Nephron (organoid): ENCODE data around the gene KIAA0753.
A peak's percentile ranks its signal among the peaks of the same experiment; 100 is the strongest.
"Not testable (repeated sequence)": the region's sequence is repeated elsewhere in the genome, so short reads cannot be mapped to it uniquely, and the experiment has no call there.

Experiments used
- H3K27ac Mint-ChIP-seq, 3 experiments: 2 replicates each; pipeline ENCODE4 v1.8.0; 2020; ENCODE audit warnings: mixed read lengths in 3 of 3, mild to moderate bottlenecking in 2 of 3, moderate library complexity in 1 of 3
- H3K27me3 Mint-ChIP-seq: 2 replicates; pipeline ENCODE4 v1.8.0; 2021; ENCODE audit warnings: low read depth, mild to moderate bottlenecking, moderate library complexity, mixed read lengths
- H3K36me3 Mint-ChIP-seq: 2 replicates; pipeline ENCODE4 v1.8.0; 2020; ENCODE audit warnings: low read depth, mixed read lengths
- H3K4me1 Mint-ChIP-seq: 2 replicates; pipeline ENCODE4 v1.8.0; 2020; ENCODE audit warnings: mixed read lengths
- H3K4me3 Mint-ChIP-seq, 3 experiments: 2 replicates each; pipeline ENCODE4 v1.8.0; 2020; ENCODE audit warnings: mild to moderate bottlenecking in 3 of 3, mixed read lengths in 3 of 3, moderate library complexity in 2 of 3
- H3K9me3 Mint-ChIP-seq: 2 replicates; pipeline ENCODE4 v1.8.0; 2020; ENCODE audit warnings: mixed read lengths
- CTCF ChIP-seq, 3 experiments: fragments of 200-600 bp; sonication (generic); IDR thresholded peaks; one replicate each; pipeline ENCODE4 v1.5.0; 2021; ENCODE audit warnings: antibody characterized with exemption in 3 of 3; ENCODE audit not compliant: unreplicated experiment in 3 of 3

The KIAA0753 gene

GRCh38 chr17:6667516-6667915 lies 27.0 kb upstream of the KIAA0753 start:
- no peaks in the 10 kb centered on the region for H3K4me1 Mint-ChIP-seq
- H3K27ac Mint-ChIP-seq: no peak overlapping the region
- no peak for TF ChIP-seq CTCF (IDR thresholded peaks at IDR 0.05; ENCODE audit: unreplicated experiment in 3 of 3)
- H3K4me3 Mint-ChIP-seq: no peak overlapping the region
- peaks cover 30% of the 10 kb centered on the region for H3K27me3 Mint-ChIP-seq
- no peaks in the 10 kb centered on the region for H3K36me3 Mint-ChIP-seq
- no peaks in the 10 kb centered on the region for H3K9me3 Mint-ChIP-seq

- Mint-ChIP-seq H3K27ac (no peak overlapping the region), H3K4me3 (no peak overlapping the region), H3K27me3 (peaks cover 36% of the 10 kb centered on the region), H3K4me1 (no peaks in the 10 kb centered on the region), H3K36me3 (no peaks in the 10 kb centered on the region), H3K9me3 (no peaks in the 10 kb centered on the region)
- no peak for TF ChIP-seq CTCF (IDR thresholded peaks at IDR 0.05; ENCODE audit: unreplicated experiment in 3 of 3)
Observed at GRCh38 chr17:6666557-6666956, 26.0 kb upstream of the KIAA0753 start.

- peaks cover 41% of the 10 kb centered on the region for H3K27me3 Mint-ChIP-seq
- no peaks in the 10 kb centered on the region for H3K4me1 Mint-ChIP-seq
- no peaks in the 10 kb centered on the region for H3K9me3 Mint-ChIP-seq
- peak; percentile 82 to 86 (median 85) for TF ChIP-seq CTCF (IDR thresholded peaks at IDR 0.05; ENCODE audit: unreplicated experiment in 3 of 3)
- H3K4me3 Mint-ChIP-seq: no peak overlapping the region
- H3K27ac Mint-ChIP-seq: no peak overlapping the region
- H3K36me3 Mint-ChIP-seq: no peaks in the 10 kb centered on the region
Observed at GRCh38 chr17:6666077-6666521, 25.6 kb upstream of the KIAA0753 start.

- not testable (repeated sequence) for H3K36me3 Mint-ChIP-seq, H3K27ac Mint-ChIP-seq, H3K4me3 Mint-ChIP-seq, H3K9me3 Mint-ChIP-seq, H3K4me1 Mint-ChIP-seq
- H3K27me3 Mint-ChIP-seq: peaks cover 55% of the 10 kb centered on the region
Observed at GRCh38 chr17:6663200-6663599, 22.7 kb upstream of the KIAA0753 start.

GRCh38 chr17:6661464-6661848 lies 20.9 kb upstream of the KIAA0753 start:
- Mint-ChIP-seq H3K9me3 (no peaks in the 10 kb centered on the region), H3K4me3 (no peak overlapping the region), H3K36me3 (no peaks in the 10 kb centered on the region), H3K27me3 (peaks cover 54% of the 10 kb centered on the region), H3K27ac (no peak overlapping the region), H3K4me1 (no peaks in the 10 kb centered on the region)
- TF ChIP-seq CTCF (IDR thresholded peaks at IDR 0.05; ENCODE audit: unreplicated experiment in 3 of 3): no peak

- peaks cover 56% of the 10 kb centered on the region for H3K27me3 Mint-ChIP-seq
- H3K4me3 Mint-ChIP-seq: no peak overlapping the region
- TF ChIP-seq CTCF (IDR thresholded peaks at IDR 0.05; ENCODE audit: unreplicated experiment in 3 of 3): no peak
- H3K36me3 Mint-ChIP-seq: no peaks in the 10 kb centered on the region
- no peaks in the 10 kb centered on the region for H3K9me3 Mint-ChIP-seq
- H3K27ac Mint-ChIP-seq: no peak overlapping the region
- peaks cover 4% of the 10 kb centered on the region for H3K4me1 Mint-ChIP-seq
Observed at GRCh38 chr17:6660805-6661463, 20.4 kb upstream of the KIAA0753 start.
